Measurements from ENCODE around the gene EXO1. TPM values are rescaled to one million over a fixed set of nuclear protein-coding genes. Genes with fewer than 3 reads are reported as not detected.
"Not testable (repeated sequence)": the region's sequence is repeated elsewhere in the genome, so short reads cannot be mapped to it uniquely, and the experiment has no call there.

EXO1 gene
- total RNA-seq, 1 donor from 2014 or later = 8.3 TPM

DNA sequence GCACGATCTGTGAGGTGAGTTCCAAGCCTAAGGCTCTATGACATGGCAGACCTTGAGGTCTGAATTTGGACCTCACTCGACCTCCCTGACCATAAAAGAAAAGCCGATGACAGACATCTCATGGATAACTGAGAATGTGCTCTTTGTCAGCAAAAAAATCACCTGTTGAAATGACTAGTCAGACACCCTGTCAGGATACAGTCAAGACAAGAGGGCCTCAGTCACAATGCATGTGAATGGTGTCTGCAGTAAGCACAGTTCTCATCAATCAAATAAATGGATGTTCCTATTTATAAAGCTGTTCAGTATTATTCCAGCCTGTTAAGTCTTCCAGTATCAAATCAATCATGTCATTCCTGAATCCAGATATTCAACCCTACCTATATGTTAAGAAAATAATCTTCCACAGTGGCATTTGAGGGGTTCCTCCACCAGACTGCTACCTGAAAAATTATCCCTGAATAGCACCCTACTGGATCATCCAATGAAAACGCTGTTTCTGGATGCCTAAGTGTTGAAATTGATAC is 28.6 kb upstream of the EXO1 start:
- H3K36me3 Mint-ChIP-seq = no peaks in the 10 kb centered on the region
- H3K27me3 Mint-ChIP-seq (ENCODE audit: low read depth) = peaks cover 18% of the 10 kb centered on the region
- H3K9me3 Mint-ChIP-seq = no peaks in the 10 kb centered on the region
- DNase-seq (ENCODE audit: low spot score in 2 of 2, unreplicated experiment in 2 of 2) = no peak
- H3K4me1 Mint-ChIP-seq = no peaks in the 10 kb centered on the region
- no peak overlapping the region for H3K27ac Mint-ChIP-seq
- no peak overlapping the region for H3K4me3 Mint-ChIP-seq
- no peak for TF ChIP-seq CTCF (IDR thresholded peaks at IDR 0.05; ENCODE audit: unreplicated experiment)

- H3K27me3 Mint-ChIP-seq (ENCODE audit: low read depth) = peaks cover 17% of the 10 kb centered on the region
- no peak for TF ChIP-seq CTCF (IDR thresholded peaks at IDR 0.05; ENCODE audit: unreplicated experiment)
- no peak for DNase-seq (ENCODE audit: low spot score in 2 of 2, unreplicated experiment in 2 of 2)
Observed at GRCh38 chr1:241821363-241821762, 26.6 kb upstream of the EXO1 start.

DNA sequence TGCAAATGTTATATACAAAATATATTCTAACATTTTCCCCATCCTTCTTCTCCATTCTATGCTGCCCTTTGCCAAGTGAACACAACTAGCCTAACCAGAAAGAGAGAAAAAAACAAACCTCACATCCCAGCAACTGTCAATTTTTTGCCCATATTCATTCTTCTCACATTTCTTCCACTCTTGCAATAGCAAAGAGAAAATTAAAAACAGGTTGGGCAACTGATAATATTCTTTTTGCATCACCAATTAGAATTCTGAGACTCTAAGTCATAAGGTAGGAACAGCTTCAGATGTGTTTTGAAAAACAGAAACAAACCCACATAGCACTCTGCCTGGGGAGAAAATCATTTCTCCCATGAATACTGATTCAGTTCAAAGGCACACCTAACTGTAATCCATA is 25.2 kb upstream of the EXO1 start:
- Mint-ChIP-seq H3K27me3 (ENCODE audit: low read depth) (peaks cover 12% of the 10 kb centered on the region), H3K36me3 (no peaks in the 10 kb centered on the region)

More at GRCh38 chr1:241821363-241821762, 26.6 kb upstream of the EXO1 start:
- no peak overlapping the region for H3K4me3 Mint-ChIP-seq
- no peak overlapping the region for H3K27ac Mint-ChIP-seq
- H3K4me1 Mint-ChIP-seq = no peaks in the 10 kb centered on the region
- H3K36me3 Mint-ChIP-seq = no peaks in the 10 kb centered on the region
- no peaks in the 10 kb centered on the region for H3K9me3 Mint-ChIP-seq

GRCh38 chr1:241823925-241824324 is 24.1 kb upstream of the EXO1 start:
- H3K27me3 Mint-ChIP-seq (ENCODE audit: low read depth) = peaks cover 6% of the 10 kb centered on the region
- H3K9me3 Mint-ChIP-seq = no peaks in the 10 kb centered on the region
- TF ChIP-seq CTCF (IDR thresholded peaks at IDR 0.05; ENCODE audit: unreplicated experiment) = no peak
- H3K36me3 Mint-ChIP-seq = no peaks in the 10 kb centered on the region
- H3K27ac Mint-ChIP-seq = no peak overlapping the region
- H3K4me3 Mint-ChIP-seq = no peak overlapping the region
- DNase-seq (ENCODE audit: low spot score in 2 of 2, unreplicated experiment in 2 of 2) = no peak
- peaks cover 9% of the 10 kb centered on the region for H3K4me1 Mint-ChIP-seq

More for the DNA sequence above, 25.2 kb upstream of the EXO1 start:
- Mint-ChIP-seq H3K27ac (no peak overlapping the region), H3K4me3 (no peak overlapping the region), H3K9me3 (no peaks in the 10 kb centered on the region), H3K4me1 (peaks cover 1% of the 10 kb centered on the region)
- no peak for DNase-seq (ENCODE audit: low spot score in 2 of 2, unreplicated experiment in 2 of 2)
- no peak for TF ChIP-seq CTCF (IDR thresholded peaks at IDR 0.05; ENCODE audit: unreplicated experiment)

- Mint-ChIP-seq H3K9me3 (no peaks in the 10 kb centered on the region), H3K4me1 (peaks cover 14% of the 10 kb centered on the region), H3K27me3 (ENCODE audit: low read depth) (peaks cover 6% of the 10 kb centered on the region), H3K27ac (no peak overlapping the region), H3K4me3 (no peak overlapping the region), H3K36me3 (no peaks in the 10 kb centered on the region)
- TF ChIP-seq CTCF (IDR thresholded peaks at IDR 0.05; ENCODE audit: unreplicated experiment) = no peak
- no peak for DNase-seq (ENCODE audit: low spot score in 2 of 2, unreplicated experiment in 2 of 2)
Observed at GRCh38 chr1:241825581-241825980, 22.4 kb upstream of the EXO1 start.

DNA sequence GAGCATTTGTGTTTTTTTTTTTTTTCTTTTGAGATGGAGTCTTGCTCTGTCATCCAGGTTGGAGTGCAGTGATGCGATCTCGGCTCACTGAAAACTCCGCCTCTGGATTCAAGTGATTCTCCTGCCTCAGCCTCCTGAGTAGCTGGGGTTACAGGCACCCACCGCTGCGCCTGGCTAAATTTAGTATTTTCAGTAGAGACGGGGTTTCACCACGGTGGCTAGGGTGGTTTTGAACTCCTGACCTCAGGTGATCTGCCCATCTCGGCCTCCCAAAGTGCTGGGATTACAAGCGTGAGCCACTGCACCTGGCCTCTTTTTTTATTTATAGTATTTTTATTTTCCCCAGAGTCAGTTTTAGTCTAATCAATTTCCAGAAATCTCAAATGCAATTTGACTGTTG is 21.4 kb upstream of the EXO1 start:
- H3K27me3 Mint-ChIP-seq (ENCODE audit: low read depth); H3K36me3 Mint-ChIP-seq; DNase-seq (ENCODE audit: low spot score in 2 of 2, unreplicated experiment in 2 of 2); H3K9me3 Mint-ChIP-seq; H3K27ac Mint-ChIP-seq; H3K4me3 Mint-ChIP-seq: not testable (repeated sequence)
- H3K4me1 Mint-ChIP-seq = peaks cover 14% of the 10 kb centered on the region

All from mesothelial cell of epicardium (in vitro differentiated cells).